K562 (cell line): ENCODE measurements around the gene JUNB. TPM values are rescaled to one million over a fixed set of nuclear protein-coding genes. Genes with fewer than 3 reads are reported as not detected.

ENCODE experiments used
- ADNP ChIP-seq: fragments of 200-800 bp; sonication (Bioruptor generic); IDR thresholded peaks from 2 replicates; pipeline ENCODE4 v1.6.1; 2016; ENCODE audit warnings: missing genetic modification characterization, missing compliant biosample characterization
- BACH1 ChIP-seq: fragments of 200-800 bp; sonication (Bioruptor generic); IDR thresholded peaks from 2 replicates; pipeline ENCODE4 v1.6.1; 2016; ENCODE audit warnings: missing genetic modification characterization, missing compliant biosample characterization
- CREM ChIP-seq: IDR thresholded peaks from 2 replicates; pipeline ENCODE4 v1.6.1; 2014; ENCODE audit warnings: antibody characterized with exemption, low read depth
- ETV5 ChIP-seq: sonication (generic); formaldehyde crosslinking; IDR thresholded peaks from 2 replicates; pipeline ENCODE4 v1.4.0; 2020; ENCODE audit warnings: low read depth, mild to moderate bottlenecking, missing genetic modification reagents
- GMEB1 ChIP-seq: fragments of 250-450 bp; sonication (Bioruptor Pico); IDR thresholded peaks from 2 replicates; pipeline ENCODE4 v1.4.0; 2020; ENCODE audit warnings: mild to moderate bottlenecking
- HCFC1 ChIP-seq: IDR thresholded peaks from 2 replicates; pipeline ENCODE4 v1.6.1; 2012; ENCODE audit warnings: low read depth, low read length, improper control_type of control experiment
- MAZ ChIP-seq, 2 experiments: fragments of 450-650 bp in 1 of 2; sonication (generic) in 1 of 2; formaldehyde crosslinking; IDR thresholded peaks in 1 of 2; conservative IDR thresholded peaks in 1 of 2; 2 replicates each; pipeline versions ENCODE4 v1.4.0 to v1.5.0; 2020; ENCODE audit warnings: mild to moderate bottlenecking in 1 of 2, missing genetic modification reagents in 1 of 2
- MYNN ChIP-seq, 2 experiments: sonication (generic); formaldehyde crosslinking in 1 of 2; IDR thresholded peaks; 2 replicates each; pipeline versions ENCODE4 v1.5.0 to v1.6.1; 2016 to 2020; ENCODE audit warnings: antibody characterized with exemption in 1 of 2, missing genetic modification reagents in 1 of 2
- POLR2B ChIP-seq: fragments of 450-650 bp; IDR thresholded peaks from 2 replicates; pipeline ENCODE4 v1.6.1; 2018; ENCODE audit warnings: low read depth; ENCODE audit not compliant: partially characterized antibody
- RBM25 ChIP-seq: fragments of 200-400 bp; formaldehyde crosslinking; IDR thresholded peaks from 2 replicates; pipeline ENCODE4 v1.6.1; 2018; ENCODE audit warnings: low read length, low read depth, moderate library complexity; ENCODE audit not compliant: severe bottlenecking
- RCOR1 ChIP-seq, 2 experiments: IDR thresholded peaks; 2 replicates each; pipeline ENCODE4 v1.6.1; 2012; ENCODE audit warnings: low read depth in 2 of 2, low read length in 2 of 2, borderline replicate concordance in 1 of 2, improper control_type of control experiment in 1 of 2
- SAFB2 ChIP-seq: fragments of 200-400 bp; formaldehyde crosslinking; IDR thresholded peaks from 2 replicates; pipeline ENCODE4 v1.6.1; 2018; ENCODE audit warnings: borderline replicate concordance, low read length, low read depth, moderate library complexity; ENCODE audit not compliant: severe bottlenecking
- SMARCE1 ChIP-seq: fragments of 450-650 bp; IDR thresholded peaks from 2 replicates; pipeline ENCODE4 v1.7.1; 2016; ENCODE audit warnings: mild to moderate bottlenecking
- TAF9B ChIP-seq: fragments of 450-650 bp; IDR thresholded peaks from 2 replicates; pipeline ENCODE4 v1.6.1; 2018; ENCODE audit warnings: mild to moderate bottlenecking; ENCODE audit not compliant: partially characterized antibody
- TRIM28 ChIP-seq: fragments of 450-650 bp; IDR thresholded peaks from 2 replicates; pipeline ENCODE4 v1.6.1; 2017
- U2AF2 ChIP-seq: fragments of 200-400 bp; formaldehyde crosslinking; optimal IDR thresholded peaks from 2 replicates; pipeline ENCODE3; 2017; ENCODE audit warnings: low read depth, mild to moderate bottlenecking, low read length
- ZFX ChIP-seq: sonication (generic); formaldehyde crosslinking; IDR thresholded peaks from 2 replicates; pipeline ENCODE4 v1.8.0; 2022; ENCODE audit warnings: mild to moderate bottlenecking, missing genetic modification reagents, moderate library complexity
- ZNF224 ChIP-seq: sonication (generic); formaldehyde crosslinking; IDR thresholded peaks from 2 replicates; pipeline ENCODE4 v1.8.0; 2022; ENCODE audit warnings: mild to moderate bottlenecking, missing genetic modification reagents
- ZNF354B ChIP-seq: fragments of 250-450 bp; sonication (Bioruptor Pico); IDR thresholded peaks from 2 replicates; pipeline ENCODE4 v1.4.0; 2020
- ZNF57 ChIP-seq: fragments of 450-650 bp; formaldehyde crosslinking; IDR thresholded peaks from 2 replicates; pipeline ENCODE4 v1.4.0; 2020; ENCODE audit warnings: mild to moderate bottlenecking, moderate library complexity
- ZNF717 ChIP-seq: fragments of 250-450 bp; sonication (Bioruptor Pico); IDR thresholded peaks from 2 replicates; pipeline ENCODE4 v1.5.0; 2021
- ZNF780A ChIP-seq: fragments of 250-450 bp; sonication (Bioruptor Pico); IDR thresholded peaks from 2 replicates; pipeline ENCODE4 v1.5.0; 2021; ENCODE audit warnings: mild to moderate bottlenecking
- polyA plus RNA-seq, 8 experiments: library from polyadenylated mRNA; depleted of rRNA in 4 of 8; stranded (reverse) in 5 of 8; unstranded in 3 of 8; fragments of >200 nt; fragmentation: Nextera tagmentation in 2 of 8; fragmentation: Illumina TruSeq in 1 of 8; extraction: Ambion mirVana in 2 of 8; extraction: Trizol in 1 of 8; gene quantifications; 2 replicates each; pipeline versions ENCODE4 v1.2.1 to v1.2.3, GENCODE V29; 2011 to 2014; ENCODE audit warnings: inconsistent platforms in 1 of 8, missing spikeins in 1 of 8
- total RNA-seq, 7 experiments: library from RNA; depleted of rRNA in 6 of 7; stranded (reverse); fragments of >200 nt in 6 of 7; fragmentation: Illumina TruSeq in 2 of 7; extraction: Trizol in 2 of 7; gene quantifications; 2 replicates each; pipeline versions ENCODE4 v1.2.1 to v1.2.3, GENCODE V29; 2011 to 2021; ENCODE audit warnings: low replicate concordance in 1 of 7
- TF ChIP-seq, protein P1 (sequence below): fragments of 200-800 bp; sonication (Bioruptor generic); IDR thresholded peaks from 2 replicates; pipeline ENCODE4 v1.6.1; 2017; ENCODE audit warnings: missing genetic modification characterization, missing compliant biosample characterization
- TF ChIP-seq, protein P2 (sequence below): fragments of 450-650 bp; IDR thresholded peaks from 2 replicates; pipeline ENCODE4 v1.6.1; 2014; ENCODE audit warnings: low read depth, mild to moderate bottlenecking, moderate library complexity, borderline replicate concordance

JUNB gene
- total and polyA plus RNA-seq, 9 of the 15 experiments (the other 6 are each of a cell fraction or from before 2014, with no cell fraction given) = 0.23 to 88.1 (median 13.1) TPM

- TF ChIP-seq, protein P1, sequence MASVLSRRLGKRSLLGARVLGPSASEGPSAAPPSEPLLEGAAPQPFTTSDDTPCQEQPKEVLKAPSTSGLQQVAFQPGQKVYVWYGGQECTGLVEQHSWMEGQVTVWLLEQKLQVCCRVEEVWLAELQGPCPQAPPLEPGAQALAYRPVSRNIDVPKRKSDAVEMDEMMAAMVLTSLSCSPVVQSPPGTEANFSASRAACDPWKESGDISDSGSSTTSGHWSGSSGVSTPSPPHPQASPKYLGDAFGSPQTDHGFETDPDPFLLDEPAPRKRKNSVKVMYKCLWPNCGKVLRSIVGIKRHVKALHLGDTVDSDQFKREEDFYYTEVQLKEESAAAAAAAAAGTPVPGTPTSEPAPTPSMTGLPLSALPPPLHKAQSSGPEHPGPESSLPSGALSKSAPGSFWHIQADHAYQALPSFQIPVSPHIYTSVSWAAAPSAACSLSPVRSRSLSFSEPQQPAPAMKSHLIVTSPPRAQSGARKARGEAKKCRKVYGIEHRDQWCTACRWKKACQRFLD = no peak
- peak; percentile 73 to 82; a peak in 2 of 4 replicates for TF ChIP-seq MAZ (CRISPR knock-in tag; conservative IDR thresholded peaks at IDR 0.05 in 1 of 2, IDR thresholded peaks at IDR 0.05 in 1 of 2)
- no peak for TF ChIP-seq ZNF354B (CRISPR knock-in tag)
- no peak for TF ChIP-seq SMARCE1
- peak; percentile 97 for TF ChIP-seq CREM
- peak; percentile 85 for TF ChIP-seq ETV5 (CRISPR knock-in tag)
- TF ChIP-seq SAFB2 = no peak
- TF ChIP-seq ZNF780A (CRISPR knock-in tag) = no peak
- TF ChIP-seq ZNF224 (CRISPR knock-in tag) = no peak
- no peak for TF ChIP-seq RBM25
- no peak for TF ChIP-seq ADNP (tag)
- peak; percentile 92 for TF ChIP-seq ZFX (CRISPR knock-in tag)
- TF ChIP-seq HCFC1 = peak; percentile 97
- no peak for TF ChIP-seq MYNN (IDR thresholded peaks at IDR 0.05)
- TF ChIP-seq MYNN (CRISPR knock-in tag; IDR thresholded peaks at IDR 0.05) = no peak
- peak; percentile 100 for TF ChIP-seq GMEB1 (CRISPR knock-in tag)
- peak; percentile 54 for TF ChIP-seq POLR2B
- TF ChIP-seq U2AF2 = no peak
- no peak for TF ChIP-seq TRIM28
- 0 out of 4 replicates have a peak, but pooled peaks of 1 of the 2 experiments have one; percentile 20 for TF ChIP-seq RCOR1 (IDR thresholded peaks at IDR 0.05; ENCODE audit: borderline replicate concordance in 1 of 2, low read depth in 2 of 2, low read length in 2 of 2)
- TF ChIP-seq, protein P2, sequence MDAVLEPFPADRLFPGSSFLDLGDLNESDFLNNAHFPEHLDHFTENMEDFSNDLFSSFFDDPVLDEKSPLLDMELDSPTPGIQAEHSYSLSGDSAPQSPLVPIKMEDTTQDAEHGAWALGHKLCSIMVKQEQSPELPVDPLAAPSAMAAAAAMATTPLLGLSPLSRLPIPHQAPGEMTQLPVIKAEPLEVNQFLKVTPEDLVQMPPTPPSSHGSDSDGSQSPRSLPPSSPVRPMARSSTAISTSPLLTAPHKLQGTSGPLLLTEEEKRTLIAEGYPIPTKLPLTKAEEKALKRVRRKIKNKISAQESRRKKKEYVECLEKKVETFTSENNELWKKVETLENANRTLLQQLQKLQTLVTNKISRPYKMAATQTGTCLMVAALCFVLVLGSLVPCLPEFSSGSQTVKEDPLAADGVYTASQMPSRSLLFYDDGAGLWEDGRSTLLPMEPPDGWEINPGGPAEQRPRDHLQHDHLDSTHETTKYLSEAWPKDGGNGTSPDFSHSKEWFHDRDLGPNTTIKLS = peak; percentile 90
- TF ChIP-seq ZNF57 (CRISPR knock-in tag) = no peak
- no peak for TF ChIP-seq ZNF717 (CRISPR knock-in tag)
- TF ChIP-seq BACH1 (tag) = no peak
- no peak for TF ChIP-seq TAF9B
These were observed 15.2 kb downstream of the JUNB start, which contains the start of gene RNASEH2A (continued) for GRCh38 chr19:12806242-12807081.
